KOPT-K1 (cell line): ENCODE data around the gene INMT.

Experiments
- H3K27ac ChIP-seq: fragments of 200-600 bp; sonication (generic); 2 replicates; pipeline ENCODE4 v1.5.1; 2016; ENCODE audit warnings: antibody characterized with exemption, mild to moderate bottlenecking, low read depth, low read length; ENCODE audit not compliant: poor library complexity, severe bottlenecking
- H3K36me3 ChIP-seq: fragments of 200-600 bp; sonication (generic); 2 replicates; pipeline ENCODE4 v1.5.1; 2017; ENCODE audit warnings: antibody characterized with exemption, mild to moderate bottlenecking, low read length, moderate library complexity; ENCODE audit not compliant: insufficient read depth
- H3K9me3 ChIP-seq: fragments of 200-600 bp; sonication (generic); 2 replicates; pipeline ENCODE4 v1.5.1; 2017; ENCODE audit warnings: antibody characterized with exemption, low read length, mild to moderate bottlenecking; ENCODE audit not compliant: insufficient read depth, poor library complexity, severe bottlenecking

INMT gene

GRCh38 chr7:30779574-30779973 lies 27.6 kb downstream of the INMT start:
- Histone ChIP-seq H3K27ac (no peak overlapping the region), H3K9me3 (no peaks in the 10 kb centered on the region), H3K36me3 (no peaks in the 10 kb centered on the region)

- no peaks in the 10 kb centered on the region for H3K9me3 ChIP-seq
- no peaks in the 10 kb centered on the region for H3K36me3 ChIP-seq
- no peak overlapping the region for H3K27ac ChIP-seq
Measured at GRCh38 chr7:30780941-30781340, 29.0 kb downstream of the INMT start.

- Histone ChIP-seq H3K9me3 (no peaks in the 10 kb centered on the region), H3K36me3 (no peaks in the 10 kb centered on the region)
Measured at GRCh38 chr7:30782690-30783089, 30.8 kb downstream of the INMT start.

GRCh38 chr7:30785786-30786185 lies 33.9 kb downstream of the INMT start:
- H3K27ac ChIP-seq: no peak overlapping the region
- no peaks in the 10 kb centered on the region for H3K36me3 ChIP-seq
- H3K9me3 ChIP-seq: no peaks in the 10 kb centered on the region

More at GRCh38 chr7:30782690-30783089, 30.8 kb downstream of the INMT start:
- H3K27ac ChIP-seq: no peak overlapping the region

GRCh38 chr7:30787486-30787885 lies 35.6 kb downstream of the INMT start:
- Histone ChIP-seq H3K36me3 (no peaks in the 10 kb centered on the region), H3K27ac (no peak overlapping the region), H3K9me3 (no peaks in the 10 kb centered on the region)

- no peaks in the 10 kb centered on the region for H3K9me3 ChIP-seq
- no peak overlapping the region for H3K27ac ChIP-seq
- H3K36me3 ChIP-seq: no peaks in the 10 kb centered on the region
Measured at GRCh38 chr7:30788640-30789333, 36.9 kb downstream of the INMT start.

GRCh38 chr7:30789334-30789711 lies 37.4 kb downstream of the INMT start:
- no peaks in the 10 kb centered on the region for H3K36me3 ChIP-seq
- no peaks in the 10 kb centered on the region for H3K9me3 ChIP-seq
- no peak overlapping the region for H3K27ac ChIP-seq

- Histone ChIP-seq H3K27ac (no peak overlapping the region), H3K9me3 (no peaks in the 10 kb centered on the region), H3K36me3 (no peaks in the 10 kb centered on the region)
Measured at GRCh38 chr7:30790356-30790755, 38.4 kb downstream of the INMT start.

GRCh38 chr7:30791114-30791513 lies 39.2 kb downstream of the INMT start:
- Histone ChIP-seq H3K27ac (no peak overlapping the region), H3K36me3 (no peaks in the 10 kb centered on the region), H3K9me3 (no peaks in the 10 kb centered on the region)

GRCh38 chr7:30795161-30795948 lies 43.4 kb downstream of the INMT start:
- no peak overlapping the region for H3K27ac ChIP-seq

GRCh38 chr7:30796105-30796869 lies 44.4 kb downstream of the INMT start:
- no peaks in the 10 kb centered on the region for H3K36me3 ChIP-seq
- no peak overlapping the region for H3K27ac ChIP-seq
- no peaks in the 10 kb centered on the region for H3K9me3 ChIP-seq

More at GRCh38 chr7:30795161-30795948, 43.4 kb downstream of the INMT start:
- Histone ChIP-seq H3K9me3 (no peaks in the 10 kb centered on the region), H3K36me3 (no peaks in the 10 kb centered on the region)

- Histone ChIP-seq H3K27ac (no peak overlapping the region), H3K9me3 (no peaks in the 10 kb centered on the region), H3K36me3 (no peaks in the 10 kb centered on the region)
Measured at GRCh38 chr7:30797176-30798040, 45.5 kb downstream of the INMT start.

- H3K36me3 ChIP-seq: no peaks in the 10 kb centered on the region
- H3K9me3 ChIP-seq: no peaks in the 10 kb centered on the region
- H3K27ac ChIP-seq: no peak overlapping the region
Measured at GRCh38 chr7:30799206-30799975, 47.5 kb downstream of the INMT start.
